SK-N-MC (cell line): Measurements from ENCODE around the gene TRPV6.

ENCODE experiments used
- EZH2 ChIP-seq: fragments of 200-600 bp; sonication (generic); IDR thresholded peaks from one replicate; pipeline ENCODE4 v1.6.1; 2017; ENCODE audit warnings: antibody characterized with exemption
- FOXP2 ChIP-seq: optimal IDR thresholded peaks from 2 replicates; pipeline ENCODE3; 2011; ENCODE audit warnings: mild to moderate bottlenecking, moderate library complexity; ENCODE audit not compliant: insufficient read depth; ENCODE audit errors: extremely low read length, control extremely low read depth
- POLR2AphosphoS5 ChIP-seq: IDR thresholded peaks from 2 replicates; pipeline ENCODE4 v1.6.1; 2012; ENCODE audit warnings: mild to moderate bottlenecking, low read depth, low read length, borderline replicate concordance

- no peak for TF ChIP-seq POLR2AphosphoS5
- TF ChIP-seq EZH2, result no peak
- no peak for TF ChIP-seq FOXP2
These were observed 11.1 kb downstream of the TRPV6 start for GRCh38 chr7:142874409-142874808.
